IPS-18c (cell line): Measurements from ENCODE around the gene CLIC1.

ENCODE experiments used
- H3K4me3 ChIP-seq: 2 replicates; pipeline ENCODE4 v1.7.0; 2013; ENCODE audit warnings: low read depth, mild to moderate bottlenecking, low read length, moderate library complexity; ENCODE audit not compliant: insufficient read depth
- H3K9me3 ChIP-seq: one replicate; pipeline ENCODE4 v1.6.1; 2013; ENCODE audit warnings: mild to moderate bottlenecking, low read length, moderate library complexity; ENCODE audit not compliant: control insufficient read depth, insufficient read depth

The CLIC1 gene

DNA sequence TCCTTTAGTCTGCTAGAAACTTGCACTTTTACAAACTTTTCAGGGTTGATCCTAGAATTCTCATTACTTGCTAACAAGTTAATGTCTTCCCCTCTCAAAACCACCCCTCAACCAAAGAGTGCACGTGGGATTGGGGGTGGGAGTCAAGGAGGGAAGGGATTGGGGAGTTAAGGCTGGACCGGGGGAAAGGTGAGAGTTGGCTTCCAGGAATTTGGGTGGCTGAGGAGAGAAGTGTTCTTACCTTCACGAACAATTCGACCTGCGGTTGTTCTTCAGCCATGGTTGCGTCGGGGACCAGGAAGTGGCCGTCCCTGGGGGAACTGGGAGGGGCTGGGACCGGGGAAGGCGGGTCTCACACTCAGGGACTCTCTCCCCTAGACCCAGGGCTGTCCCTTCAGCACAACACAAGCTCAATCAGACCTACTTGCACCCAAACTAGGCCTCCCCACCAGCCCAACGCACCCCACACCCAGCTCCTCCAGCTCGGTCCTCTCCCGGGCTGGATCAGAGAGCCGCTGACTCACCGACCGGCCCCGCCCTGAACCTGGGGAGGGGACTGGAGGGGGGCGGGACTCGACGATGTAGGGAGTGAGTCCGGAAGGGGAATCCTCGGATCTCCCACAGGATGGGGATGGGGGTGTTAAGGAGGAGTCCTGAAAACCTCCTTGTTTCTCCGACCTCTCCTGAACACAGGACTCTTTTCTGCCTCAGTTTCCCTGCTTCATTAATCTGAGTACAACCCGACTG lies at the start of gene CLIC1:
Gene CLIC1, minus strand, starts transcription at position 510 of the 747 bp plus-strand sequence. Its CDS starts 230 bp downstream, at position 280.
- Histone ChIP-seq H3K4me3 (peak within 1 kb of the TSS; percentile 94), H3K9me3 (no peaks in the 10 kb centered on the region)

DNA sequence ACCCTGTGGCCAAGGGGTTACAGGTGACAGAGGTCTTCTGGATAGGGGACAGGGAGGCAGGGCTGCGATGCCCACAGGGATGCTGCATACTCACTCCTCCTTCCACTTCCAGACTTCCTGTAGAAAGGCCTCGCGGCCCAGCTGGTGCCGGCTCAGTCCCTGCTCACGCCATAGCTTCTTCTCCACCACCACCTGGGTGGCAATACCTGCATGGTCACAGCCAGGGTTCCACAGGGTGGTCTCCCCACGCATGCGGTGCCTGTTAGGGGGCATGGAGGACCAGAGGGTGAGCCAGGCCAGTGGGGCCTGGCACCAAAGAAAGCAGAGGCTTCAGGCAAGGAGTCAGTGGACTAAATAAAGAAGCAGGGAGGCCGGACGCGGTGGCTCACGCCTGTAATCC lies 49.1 kb upstream of the CLIC1 start:
- no peak overlapping the region for H3K4me3 ChIP-seq
- no peaks in the 10 kb centered on the region for H3K9me3 ChIP-seq

DNA sequence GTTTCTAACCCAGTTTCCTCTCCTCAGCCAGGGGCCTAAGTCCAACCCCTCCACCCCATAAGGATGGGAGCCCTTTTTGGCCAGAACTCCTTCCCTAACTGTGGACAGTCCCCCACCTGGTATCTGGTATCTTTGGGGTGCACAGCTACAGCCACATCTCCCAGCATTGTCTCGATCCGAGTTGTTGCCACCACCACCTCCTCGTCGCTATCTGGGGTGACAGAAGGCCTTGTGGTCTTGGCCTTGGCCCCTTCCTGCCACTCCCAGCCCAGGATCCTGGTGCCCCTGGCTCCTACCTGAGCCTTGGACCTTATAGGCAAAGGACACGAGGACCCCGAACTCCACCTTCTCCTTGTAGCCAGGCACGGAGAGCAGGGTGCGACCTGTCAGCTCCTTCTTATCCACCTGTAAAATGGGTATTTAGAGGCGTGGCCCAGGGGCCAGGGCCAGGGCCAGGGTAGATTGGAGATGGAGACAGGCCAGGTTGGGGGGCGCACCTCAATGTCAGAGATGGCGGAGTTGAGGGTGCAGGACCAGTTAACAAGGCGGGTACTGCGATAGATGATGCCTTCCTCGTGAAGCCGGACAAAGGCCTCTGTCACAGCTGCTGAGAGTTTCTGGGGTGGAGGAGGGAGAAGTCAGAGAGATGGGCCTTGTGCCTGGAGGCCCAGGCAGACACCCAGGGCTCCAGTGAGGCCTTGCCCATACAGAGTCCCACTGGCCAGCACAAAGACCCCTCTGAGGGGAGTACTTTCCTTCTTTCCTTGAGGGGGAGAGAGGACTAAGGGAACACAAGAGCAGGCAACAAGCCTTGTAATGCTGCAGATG lies 48.0 kb upstream of the CLIC1 start:
- no peaks in the 10 kb centered on the region for H3K9me3 ChIP-seq
- no peak overlapping the region for H3K4me3 ChIP-seq

DNA sequence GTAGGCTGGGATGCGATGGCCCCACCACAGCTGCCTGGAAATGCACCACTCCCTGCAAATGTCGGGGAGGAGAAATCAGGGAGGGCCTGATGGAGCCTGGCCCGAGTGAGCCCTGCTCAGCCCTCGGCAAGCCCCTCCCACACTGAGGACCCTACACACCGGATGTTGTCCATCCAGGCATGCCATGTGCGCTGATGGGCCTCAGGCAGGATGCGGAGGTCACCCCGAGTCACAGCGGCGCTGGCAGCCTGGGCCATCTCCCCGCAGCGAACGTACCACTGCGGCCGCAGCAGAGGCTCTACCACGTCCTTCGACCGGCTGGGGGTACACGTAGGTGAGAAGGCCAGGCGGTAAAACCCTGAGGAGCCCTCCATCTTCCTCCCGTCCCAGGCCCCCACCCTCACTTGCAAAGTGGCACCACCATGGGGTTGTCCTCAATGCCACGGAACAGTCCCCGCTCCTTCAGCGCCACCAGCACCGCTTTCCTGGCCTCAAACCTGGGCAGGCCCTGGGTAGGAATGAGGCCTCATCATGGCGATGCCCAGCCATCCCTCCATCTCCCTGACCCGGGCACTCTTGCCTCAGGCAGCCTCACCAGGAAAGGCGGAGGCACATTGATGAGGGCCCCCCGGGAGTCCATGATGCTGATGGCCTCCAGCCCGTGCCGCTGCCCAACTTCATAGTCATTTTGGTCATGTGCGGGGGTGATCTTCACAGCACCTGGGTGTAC lies 46.0 kb upstream of the CLIC1 start:
- H3K4me3 ChIP-seq, result no peak overlapping the region
- no peaks in the 10 kb centered on the region for H3K9me3 ChIP-seq

DNA sequence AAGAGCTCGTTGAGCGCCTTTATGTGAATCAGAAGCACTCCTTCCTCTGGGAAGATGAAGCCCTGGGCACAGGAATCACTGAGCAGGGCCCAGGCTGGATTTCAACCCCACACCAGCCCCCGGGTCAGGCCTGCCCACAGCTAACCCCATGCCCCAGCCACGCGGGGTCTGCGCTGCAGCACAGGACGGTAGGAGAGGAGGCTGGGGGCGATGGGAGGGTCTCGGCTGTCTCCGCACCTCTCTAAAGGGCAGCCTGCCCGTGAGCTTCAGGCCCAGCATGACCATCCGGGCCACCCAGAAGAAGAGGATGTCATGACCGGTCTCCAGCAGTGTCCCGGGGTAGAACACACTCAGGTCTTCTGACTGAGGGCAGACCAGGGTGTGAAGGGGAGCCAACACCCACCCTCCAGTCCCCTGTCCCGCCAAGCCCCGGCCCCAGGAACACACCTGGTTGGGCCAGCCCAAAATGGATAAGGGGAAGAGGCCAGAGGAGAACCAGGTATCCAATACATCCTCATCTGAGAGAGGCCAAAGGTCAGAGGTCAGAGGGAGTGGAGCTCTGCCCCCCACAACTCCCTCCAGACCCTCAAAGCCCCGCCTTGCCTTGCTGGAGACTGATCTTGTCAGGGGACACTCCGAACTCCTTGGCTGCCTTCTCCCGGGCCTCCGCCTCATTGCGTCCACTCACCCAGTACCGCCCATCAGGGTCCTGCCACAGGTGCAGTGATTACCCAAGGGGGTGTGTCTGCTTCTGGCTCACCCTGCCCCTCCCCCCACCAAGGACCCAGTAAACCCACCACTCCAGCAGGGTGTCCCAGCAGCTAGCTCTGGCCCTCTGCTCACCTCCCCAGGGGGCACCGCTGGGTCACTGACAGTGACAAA lies 45.2 kb upstream of the CLIC1 start:
- H3K9me3 ChIP-seq, result no peaks in the 10 kb centered on the region

DNA sequence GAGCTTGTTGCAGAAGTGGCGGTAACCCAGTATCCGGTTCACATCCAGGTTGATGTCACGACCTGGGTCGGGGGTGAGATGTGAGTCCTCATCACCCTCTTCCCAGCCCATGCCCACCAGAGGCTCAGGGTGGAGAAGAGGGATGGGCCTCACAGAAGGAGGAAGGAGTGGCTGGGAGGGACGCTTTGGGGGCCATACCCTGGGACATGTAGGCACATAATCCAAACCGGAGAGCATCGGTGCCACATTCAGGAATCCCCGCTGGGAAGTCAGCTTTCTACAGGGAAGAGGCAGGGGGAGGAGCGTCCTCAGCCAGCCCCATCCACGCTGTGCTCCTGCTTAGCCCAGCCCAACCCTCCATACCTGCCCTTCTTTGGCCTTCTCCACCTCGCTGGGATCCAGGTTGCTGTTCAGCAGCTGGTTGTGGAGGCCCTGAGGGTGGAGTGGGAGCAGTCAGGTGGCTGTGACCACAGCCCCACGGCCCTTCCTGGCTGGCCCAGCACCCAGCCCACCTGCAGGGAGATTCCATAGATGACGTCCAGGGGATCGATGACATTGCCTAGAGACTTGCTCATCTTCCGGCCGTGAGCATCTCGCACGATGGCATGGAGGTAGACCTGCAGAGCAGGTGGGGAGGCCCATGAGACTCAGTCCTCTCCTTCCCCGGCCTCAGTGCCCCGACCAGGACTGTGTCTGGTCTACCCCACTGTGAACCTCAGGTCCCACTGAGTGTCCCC lies 44.3 kb upstream of the CLIC1 start:
- Histone ChIP-seq H3K9me3 (no peaks in the 10 kb centered on the region), H3K4me3 (no peak overlapping the region)

More for the DNA sequence above, 45.2 kb upstream of the CLIC1 start:
- no peak overlapping the region for H3K4me3 ChIP-seq

DNA sequence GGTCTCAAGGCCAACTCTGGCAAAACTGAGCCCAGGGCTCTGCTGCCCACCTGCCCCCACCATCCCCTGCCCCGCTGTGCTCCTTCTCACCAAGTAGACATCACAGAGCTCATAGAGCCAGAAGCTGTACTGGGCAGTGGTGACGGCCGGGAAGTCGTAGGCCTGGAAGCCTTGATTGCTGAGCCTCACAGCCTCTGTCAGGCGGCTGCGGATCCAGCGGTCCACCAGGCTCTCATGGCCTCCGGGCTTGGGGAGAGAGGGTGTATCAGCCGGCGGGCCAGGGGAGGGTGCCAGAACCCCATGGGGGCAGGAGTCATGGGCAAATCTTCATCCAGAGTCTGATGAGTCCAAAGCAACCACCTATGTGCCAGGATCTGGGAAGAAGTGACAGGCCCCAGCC lies 43.6 kb upstream of the CLIC1 start:
- H3K4me3 ChIP-seq, result no peak overlapping the region
- no peaks in the 10 kb centered on the region for H3K9me3 ChIP-seq

DNA sequence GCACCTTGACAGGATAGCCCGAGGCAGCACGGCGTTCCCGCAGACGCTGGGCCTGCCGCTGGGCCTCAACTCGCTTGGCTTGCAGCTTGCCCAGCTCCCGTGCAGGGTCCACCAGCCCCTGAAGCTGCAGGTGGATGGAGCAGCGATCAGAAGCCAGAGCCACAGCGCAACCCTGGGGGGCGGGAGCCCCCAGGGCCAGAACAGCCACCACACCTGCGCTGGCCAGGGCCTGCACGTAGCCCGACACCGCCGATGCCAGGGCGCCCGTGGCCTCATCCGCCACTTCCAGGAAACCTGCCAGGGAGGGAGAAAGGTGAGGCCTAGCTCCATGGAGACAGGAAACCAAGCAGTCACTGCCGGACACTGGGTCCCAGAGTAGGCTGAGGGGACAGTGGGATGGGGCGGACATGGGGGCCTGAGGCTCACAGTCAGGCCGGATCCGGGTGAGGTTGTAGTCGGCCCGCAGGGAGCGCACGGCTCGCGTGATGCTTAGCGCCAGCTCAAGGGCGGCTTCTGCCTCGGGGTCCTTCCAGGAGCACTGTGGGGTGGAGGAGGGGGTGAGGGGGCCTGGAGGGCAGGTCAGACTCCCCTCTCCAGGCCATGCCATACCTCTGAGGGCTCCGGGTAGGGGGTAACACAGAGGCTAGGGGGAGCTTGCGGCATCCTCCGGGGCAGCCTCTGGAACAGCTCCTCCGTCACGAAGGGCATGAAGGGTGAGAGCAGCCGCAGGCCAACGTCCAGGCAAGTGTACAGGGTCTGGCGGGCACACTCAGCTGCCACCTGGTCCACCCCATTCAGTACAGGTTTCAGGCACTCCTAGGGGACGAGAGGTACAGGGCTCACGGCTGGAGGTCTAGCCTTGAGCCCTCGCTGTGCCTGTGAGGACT lies 42.9 kb upstream of the CLIC1 start:
- no peaks in the 10 kb centered on the region for H3K9me3 ChIP-seq
- no peak overlapping the region for H3K4me3 ChIP-seq

DNA sequence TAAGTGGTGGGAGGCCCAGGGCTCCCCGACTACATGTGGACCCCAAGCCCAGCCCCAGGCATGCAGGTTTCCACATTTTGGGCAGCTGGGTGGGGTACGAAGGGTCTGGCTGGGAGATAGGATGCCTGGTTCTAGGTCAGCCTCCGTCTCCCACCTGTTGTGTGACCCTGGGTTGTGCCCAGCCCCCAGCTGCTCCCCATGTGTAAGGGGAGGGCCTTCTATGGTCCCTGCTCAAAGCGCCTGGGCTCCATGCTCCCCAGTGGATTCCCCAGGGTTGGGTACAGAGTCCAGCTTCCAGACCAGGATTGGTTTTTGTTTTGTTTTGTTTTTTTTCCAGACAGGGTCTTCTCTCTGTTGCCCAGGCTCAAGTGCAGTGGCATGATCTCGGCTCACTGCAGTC lies 41.9 kb upstream of the CLIC1 start:
- no peaks in the 10 kb centered on the region for H3K9me3 ChIP-seq
- no peak overlapping the region for H3K4me3 ChIP-seq

DNA sequence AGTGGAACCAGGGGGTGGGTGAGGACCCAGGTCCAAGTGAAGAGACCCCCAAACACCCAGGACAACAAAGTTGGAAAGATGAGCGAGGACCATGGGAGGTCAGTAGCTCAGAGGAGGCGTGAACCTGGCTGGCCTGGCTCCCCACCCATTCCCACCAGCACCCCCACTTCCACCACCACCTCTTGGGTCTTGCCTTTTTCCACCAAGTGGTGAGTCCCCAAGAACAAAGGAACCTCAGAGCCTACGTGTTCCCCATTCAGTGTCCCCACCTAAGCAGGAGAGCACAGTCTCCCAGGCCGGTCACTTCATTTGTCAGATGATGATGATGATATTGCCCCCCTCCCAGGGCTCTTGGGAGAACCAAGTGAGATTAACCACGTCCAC lies 41.3 kb upstream of the CLIC1 start:
- Histone ChIP-seq H3K4me3 (no peak overlapping the region), H3K9me3 (no peaks in the 10 kb centered on the region)

DNA sequence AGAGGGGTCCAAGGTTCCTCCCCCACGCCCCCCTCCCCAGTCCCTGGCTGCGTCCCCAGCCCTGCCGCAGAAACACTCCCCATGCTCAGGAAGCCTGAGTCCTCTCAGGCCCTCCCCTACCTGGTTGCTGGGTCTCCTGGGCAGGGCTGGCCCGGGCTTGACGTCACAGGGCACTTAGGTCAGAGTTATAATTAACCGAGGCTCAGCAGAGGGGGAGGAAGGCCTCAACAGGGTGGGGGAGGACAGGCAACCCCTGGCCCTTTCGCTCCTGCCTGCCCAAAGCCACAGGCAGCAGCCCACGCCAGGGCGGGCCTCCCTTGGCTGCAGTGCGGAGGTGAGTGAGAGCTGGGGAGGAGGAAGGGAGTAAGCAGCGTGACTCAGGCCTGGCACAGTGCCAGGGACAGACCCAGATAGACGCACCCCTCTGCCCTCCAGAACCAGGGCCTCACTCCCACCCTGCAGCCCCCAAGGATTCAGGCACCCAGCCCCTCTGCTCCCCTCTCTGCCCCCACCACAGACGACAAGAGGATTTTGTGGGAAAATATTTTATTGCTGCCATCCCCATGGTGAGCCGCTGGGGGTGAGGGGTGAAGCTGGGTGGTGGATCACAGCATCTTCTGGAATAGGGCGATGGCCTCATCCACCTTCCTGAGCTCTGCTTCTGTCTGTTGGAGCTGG lies 40.8 kb upstream of the CLIC1 start, which contains the start of gene VWA7:
Gene VWA7, minus strand, starts transcription at position 340 of the 678 bp plus-strand sequence. CDS start 549 bp downstream, outside the sequence.
- H3K4me3 ChIP-seq, result no peak within 1 kb of the TSS; the same call in 1 of the 2 replicates
- H3K9me3 ChIP-seq, result no peaks in the 10 kb centered on the region

DNA sequence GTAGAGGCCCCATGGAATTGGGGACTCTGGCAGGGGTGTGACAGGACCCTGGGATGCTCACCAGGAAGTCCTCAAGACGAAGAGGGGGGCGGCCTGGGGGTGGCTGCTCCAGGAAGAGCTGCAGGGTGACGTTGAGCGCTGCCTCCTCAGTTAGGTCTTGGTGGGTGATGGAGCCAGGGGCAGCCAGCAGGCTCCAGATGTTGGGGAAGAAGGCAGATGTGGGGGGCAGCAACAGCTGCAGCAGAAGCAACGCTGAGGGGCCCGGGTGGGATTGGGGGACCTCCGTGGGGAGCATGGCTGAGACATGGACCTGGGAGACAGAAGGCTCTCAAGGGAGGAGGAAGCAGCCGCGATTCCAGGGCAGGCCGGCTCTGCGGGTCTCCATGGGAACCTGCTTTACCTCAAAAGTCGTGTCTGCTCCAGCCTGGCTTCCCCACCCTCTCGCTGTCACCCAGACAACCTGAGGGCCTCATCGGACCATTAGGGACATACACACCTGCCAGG lies 40.2 kb upstream of the CLIC1 start:
- H3K4me3 ChIP-seq, result no peak overlapping the region

DNA sequence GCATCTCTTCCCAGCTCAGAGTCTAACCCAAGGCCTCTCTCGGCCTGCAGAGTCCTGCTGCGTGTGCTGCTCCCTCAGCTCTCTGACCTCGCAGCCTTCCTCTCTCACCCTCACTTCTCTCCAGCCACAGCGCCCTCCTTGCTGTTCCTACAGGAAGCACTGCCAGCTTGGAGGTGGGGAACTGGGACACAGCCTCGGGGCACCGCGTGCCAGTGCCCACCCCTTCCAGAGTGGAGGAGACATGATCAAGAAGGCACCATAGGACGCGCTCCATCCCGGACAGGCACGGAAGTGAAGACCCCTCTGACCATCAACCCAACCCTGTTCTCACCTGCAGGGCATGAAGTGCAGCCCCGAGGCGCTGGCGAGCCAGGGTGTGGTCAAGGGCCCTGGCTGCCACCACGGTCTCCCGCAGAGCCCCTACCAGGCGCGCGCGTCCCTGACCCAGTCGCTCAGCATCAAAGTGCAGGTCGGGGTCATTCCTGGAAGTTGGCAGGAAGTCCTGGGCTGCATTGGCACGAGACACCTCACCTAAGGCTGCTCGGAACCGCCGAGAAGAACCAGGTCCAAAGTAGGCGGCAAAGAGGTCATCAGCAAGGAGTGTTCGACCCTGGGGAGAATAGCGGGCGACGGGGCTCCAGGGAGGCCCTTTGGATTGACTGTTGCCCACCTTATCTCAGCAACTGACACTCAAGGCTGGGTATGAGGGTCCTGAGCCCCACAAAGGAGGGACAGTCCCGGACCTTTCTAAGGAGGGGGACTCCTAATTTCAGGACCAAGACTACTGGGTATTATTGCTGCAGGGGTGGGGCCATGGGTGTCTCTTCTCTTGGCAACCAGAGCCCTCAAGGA lies 39.5 kb upstream of the CLIC1 start:
- Histone ChIP-seq H3K4me3 (no peak overlapping the region), H3K9me3 (no peaks in the 10 kb centered on the region)

More for the DNA sequence above, 40.2 kb upstream of the CLIC1 start:
- no peaks in the 10 kb centered on the region for H3K9me3 ChIP-seq

DNA sequence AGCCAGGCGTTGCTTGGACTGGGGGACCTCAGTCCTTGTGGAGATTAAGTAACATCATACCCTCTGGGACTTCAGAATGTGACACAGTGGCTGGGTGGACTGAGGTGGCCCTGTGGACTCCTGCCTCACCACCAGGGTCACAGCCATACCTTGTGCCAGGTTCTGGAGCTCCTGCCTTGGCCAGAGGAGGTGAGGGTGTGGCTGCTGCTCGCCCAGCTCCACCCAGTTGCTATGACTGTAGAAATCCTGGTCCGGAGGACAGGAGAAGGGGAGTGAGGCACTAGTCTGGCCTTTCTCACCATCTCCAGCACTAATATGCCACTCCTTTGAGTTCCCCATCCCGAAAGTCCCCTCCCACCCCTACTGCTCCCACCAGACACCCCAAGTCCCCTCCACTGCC lies 38.9 kb upstream of the CLIC1 start:
- Histone ChIP-seq H3K4me3 (no peak overlapping the region), H3K9me3 (no peaks in the 10 kb centered on the region)
